ENCODE data around the gene CSTPP1.

CSTPP1 gene

DNA sequence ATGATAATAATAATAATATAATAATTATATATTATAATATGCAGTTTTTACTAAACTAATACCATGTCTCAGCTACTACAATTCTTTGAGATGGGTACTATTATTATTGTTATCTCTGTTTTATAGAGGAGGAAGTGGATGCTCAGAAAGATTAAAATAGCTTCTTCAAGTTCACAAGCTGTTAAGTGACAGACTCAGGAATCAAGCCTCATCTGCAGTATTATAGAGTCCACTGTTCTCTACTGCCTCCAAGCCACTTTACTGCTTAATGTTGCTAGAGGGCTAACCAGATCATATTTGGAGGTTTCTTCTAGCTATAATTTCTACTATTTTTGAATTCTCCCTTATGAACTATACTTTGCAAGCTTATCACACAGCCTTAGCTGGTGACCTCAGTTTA is 62.7 kb downstream of the CSTPP1 start:
- DNase-seq: no peak

DNA sequence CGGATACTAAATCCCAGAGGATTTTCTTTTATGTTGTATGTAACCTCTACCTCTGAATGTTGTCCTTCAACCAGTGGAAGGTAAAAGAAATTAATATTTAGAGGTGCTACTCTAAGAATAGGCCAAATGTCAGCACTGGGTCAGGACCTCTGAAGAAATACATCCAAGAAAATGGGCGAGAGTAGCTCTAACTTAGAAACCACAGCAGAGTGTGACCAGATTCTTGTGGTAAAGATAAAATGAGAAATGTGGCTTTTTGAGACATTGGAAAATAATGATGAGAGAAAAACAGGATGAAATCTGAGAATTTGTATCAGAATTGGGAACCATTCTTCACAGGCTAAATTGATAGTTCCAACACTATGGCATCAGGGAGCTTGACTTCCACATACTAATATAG is 63.5 kb downstream of the CSTPP1 start:
- no peak for DNase-seq

DNA sequence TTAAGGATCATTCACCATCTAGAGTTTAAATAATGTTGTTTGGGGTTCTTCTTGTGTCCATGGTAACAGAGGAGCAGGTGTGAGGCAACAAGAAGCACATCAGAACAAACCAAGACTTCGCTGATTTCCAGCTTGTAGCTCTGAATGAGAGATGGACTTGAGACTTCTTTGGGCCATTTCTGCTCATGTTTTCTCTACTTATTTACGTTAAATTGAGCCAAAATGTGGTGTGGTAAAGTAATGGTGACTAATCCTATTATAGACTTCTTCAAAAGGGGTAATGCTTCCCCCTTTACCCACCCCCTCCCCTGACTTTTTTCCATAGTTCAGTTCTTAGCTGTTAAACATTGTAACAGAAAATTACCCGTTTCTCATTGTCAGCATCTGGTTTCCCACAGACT is 65.2 kb downstream of the CSTPP1 start:
- no peak for DNase-seq

DNA sequence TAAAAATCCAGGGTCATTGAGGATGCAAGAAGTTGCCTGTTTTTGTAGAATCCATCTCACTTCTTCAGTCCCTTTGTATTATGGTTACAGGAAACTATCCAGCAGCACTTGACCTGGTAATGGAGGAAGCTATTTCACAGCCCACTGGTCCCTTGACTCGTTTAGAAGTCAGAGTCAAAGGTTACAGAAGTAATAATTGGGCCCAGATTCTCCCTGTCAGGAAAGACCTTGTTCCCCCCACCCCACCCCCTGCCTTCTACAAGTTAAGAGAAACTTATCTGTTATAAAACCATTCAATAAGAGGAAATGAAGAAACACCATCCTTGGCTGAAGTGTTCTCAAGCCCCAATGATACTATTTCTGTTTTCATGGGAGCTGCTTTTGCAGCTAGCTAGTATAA is 65.8 kb downstream of the CSTPP1 start:
- DNase-seq: no peak

DNA sequence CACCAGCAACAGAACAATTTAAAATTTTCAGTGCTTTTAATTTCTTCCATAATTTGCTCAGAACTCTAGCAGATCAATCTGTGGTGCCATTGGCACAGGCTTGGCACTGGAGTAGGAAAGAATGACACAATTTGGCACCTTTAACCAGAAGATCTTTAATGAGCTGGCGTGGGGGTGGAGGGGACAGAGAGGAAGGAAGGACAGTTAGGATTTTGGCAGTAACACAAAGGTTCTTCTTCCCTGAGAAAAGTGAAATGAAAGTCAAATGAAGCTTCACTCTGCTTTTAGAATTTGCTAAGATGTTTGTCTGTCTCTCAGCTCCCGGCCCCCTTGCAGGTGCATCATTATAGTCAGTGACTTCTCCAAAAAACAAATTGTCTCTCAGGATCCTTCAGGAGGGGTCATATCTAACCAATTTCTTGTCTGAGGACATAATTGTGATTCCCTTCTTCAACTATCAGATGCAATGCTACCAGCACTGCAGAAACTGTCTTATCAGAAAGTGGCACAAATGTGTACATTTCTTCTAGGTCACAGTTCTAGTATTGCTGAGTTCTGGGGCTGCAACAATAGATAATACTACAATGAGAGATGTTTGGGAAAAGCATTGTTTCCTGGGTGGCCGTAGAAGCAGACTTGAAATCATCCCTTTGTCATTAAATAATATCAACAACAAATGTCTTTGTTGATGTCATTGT is 66.8 kb downstream of the CSTPP1 start:
- no peak for DNase-seq

DNA sequence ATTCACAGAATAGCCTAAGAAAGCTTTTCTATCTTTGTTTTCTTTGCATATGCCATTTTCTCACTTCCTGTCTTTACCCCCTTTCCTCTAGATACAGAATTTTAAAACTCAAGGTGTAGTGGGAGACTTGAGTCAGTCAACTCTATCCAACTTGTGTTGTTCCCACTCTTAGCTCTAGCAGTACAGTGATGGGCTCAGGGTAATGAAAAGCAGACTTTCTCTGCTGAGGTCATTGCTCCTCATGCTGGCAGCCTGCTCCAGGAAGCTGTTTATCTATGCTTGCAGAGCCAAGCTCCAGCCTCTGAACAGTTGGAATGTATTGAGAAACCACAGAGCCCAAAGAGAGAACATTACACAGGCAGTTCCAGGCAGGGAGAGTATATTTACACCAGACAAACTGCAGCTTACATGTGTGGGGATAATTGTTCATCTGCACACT is 68.1 kb downstream of the CSTPP1 start:
- DNase-seq: no peak

DNA sequence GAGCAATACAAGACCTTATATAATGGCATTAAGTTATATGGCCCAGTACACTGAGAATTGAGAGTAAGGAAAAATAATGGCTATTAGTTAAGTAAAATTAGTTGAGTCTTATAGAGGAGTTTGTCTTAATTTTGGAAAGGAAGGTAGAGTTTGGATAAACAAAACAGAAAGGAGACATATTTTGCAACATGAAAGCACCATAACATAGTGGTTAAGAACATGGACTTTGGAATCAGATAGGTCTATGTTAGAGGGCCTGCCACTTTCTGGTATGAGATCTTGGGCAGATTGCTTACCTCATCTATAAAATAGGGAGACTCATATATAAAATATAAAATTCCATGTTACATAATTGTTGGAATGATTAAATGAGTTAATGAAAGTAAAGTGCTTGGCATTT is 68.9 kb downstream of the CSTPP1 start:
- no peak for DNase-seq

DNA sequence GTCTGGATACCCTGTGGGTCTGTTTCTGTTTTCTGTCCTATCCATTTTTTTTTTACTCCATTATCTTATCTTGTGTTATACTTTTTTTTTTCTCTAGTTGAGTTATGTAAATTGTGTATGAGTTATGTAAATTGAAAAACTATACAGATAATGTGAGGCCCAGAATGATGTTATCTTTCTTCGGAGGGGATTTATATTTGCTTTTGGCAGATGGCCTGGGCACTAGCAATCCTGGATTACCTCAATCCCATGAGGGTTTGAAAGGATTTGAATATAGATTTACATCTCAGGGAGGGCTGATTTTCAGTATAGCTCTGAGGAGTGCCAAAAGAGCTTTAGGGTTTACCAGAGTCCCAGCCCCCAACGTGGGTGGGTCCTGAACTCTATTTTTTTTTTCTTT is 71.0 kb downstream of the CSTPP1 start:
- DNase-seq: no peak

DNA sequence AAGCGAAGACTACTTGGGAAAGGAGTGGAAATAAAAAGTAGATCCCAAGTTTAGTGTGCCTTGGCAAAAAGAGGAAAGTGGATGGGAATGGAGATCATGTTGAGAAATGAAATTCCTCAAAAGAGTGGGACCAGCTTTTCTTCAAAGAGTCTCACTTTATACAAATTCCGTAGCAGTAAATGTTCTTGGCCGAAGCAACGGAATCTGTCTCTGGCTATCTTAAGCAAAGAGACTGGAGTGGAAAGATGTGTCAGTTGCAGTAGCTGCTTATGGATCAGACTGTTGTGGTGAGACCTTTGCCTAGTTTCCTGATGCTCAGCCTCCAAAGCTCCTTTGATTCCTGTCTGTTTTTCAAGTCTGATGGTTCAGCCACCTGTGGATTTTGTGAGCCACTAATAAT is 73.6 kb downstream of the CSTPP1 start:
- DNase-seq: no peak

DNA sequence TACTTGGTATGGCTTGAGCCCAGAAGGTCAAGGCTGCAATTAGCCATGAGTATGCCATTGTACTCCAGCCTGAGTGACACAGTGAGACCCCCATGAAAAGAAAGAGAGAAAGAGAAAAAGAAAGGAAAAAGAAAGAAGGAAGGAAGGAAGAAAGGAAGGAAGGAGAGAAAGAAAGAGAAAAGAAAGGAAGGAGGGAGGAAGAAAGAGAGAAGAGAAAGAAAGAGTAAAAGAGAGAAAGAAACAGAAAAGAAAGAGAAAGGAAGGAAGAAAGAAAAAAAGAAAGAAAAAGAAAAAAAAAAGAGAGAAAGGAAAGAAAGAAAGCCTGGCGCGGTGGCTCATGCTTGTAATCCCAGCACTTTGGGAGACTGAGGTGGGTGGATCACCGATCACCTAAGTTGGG is 77.5 kb downstream of the CSTPP1 start:
- no peak for DNase-seq

DNA sequence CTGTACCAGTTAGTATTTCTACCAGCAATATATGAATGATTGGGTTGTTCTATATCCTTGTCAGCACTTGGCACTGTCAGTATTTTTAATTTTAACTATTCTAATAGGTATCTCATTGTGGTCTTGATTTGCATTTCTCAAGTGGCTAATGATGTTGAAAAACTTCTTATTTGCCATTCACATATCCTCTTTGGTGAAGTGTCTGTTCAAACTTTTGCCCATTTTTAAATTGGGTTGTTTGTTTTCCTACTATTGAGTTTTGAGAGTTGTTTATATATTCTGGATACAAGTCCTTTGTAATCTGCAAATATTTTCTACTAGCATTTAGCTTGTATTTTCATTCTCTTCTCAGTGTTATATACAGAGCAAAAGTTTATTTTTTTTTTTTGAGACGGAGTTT is 82.1 kb downstream of the CSTPP1 start:
- DNase-seq: no peak

DNA sequence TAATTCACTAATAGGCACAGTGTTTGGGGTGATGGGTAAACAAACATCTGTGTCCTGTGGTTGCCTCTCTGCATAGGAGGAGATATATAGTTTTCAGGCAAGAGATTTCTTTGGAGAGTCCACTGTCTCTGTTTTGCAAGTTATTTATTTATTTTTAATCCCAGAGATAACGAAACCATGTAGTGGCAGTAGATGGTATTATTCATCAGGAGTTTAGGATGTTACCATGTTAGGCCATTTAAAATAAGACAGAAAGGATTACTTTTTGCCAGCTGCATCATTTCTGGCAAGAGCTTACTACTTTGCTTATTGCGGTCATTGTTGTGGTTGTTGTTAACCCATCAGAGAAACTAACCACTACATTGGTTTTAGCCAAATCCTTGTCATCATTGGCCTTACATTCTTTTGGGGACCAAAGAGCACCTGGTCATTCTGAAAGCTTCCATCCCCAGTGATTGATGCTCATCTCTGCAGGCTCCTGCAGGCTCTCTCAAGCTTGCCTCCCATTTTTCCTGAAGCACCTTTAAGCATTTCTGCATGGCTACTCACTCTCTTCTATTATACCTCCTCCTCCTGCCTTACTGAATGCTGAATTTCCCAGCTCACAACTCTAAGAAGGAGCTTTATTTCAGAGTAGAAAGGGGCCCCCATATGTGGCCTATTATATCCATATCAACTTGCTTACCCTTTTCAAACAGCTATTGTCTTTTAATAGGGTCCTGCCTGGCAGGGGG is 84.4 kb downstream of the CSTPP1 start:
- no peak for DNase-seq

DNA sequence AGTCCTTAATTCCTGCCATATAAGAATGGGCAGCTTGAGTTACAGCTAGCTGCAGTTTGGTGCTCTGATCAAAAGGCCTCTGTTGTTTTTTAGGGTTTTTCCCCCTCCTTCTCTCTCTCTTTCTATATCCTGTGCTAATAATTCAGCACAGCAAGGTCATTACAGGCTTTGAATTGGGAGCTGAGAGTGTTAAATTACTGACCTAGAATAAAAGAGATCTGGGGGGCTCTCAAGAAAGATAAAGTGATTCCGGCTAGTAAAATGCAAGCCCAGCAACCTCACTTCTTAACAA is 84.9 kb downstream of the CSTPP1 start:
- DNase-seq: no peak

DNA sequence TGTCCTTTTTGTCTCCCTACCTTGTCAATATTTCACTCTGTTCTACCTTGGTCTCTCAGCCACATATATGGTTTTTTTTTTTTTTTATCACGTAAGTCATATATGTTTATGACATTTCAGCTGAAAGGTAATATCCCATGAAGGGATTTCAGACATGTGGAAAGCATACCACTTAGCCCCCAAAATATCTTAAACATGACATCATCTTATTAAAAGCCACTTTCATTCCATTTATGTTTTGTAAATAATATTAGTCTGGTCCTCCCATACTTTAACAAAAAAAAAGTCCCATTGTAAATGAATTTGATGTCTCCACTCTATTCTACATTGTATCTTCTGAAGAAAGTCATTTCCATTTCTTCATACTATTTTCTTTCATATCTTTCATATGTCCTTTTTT is 85.4 kb downstream of the CSTPP1 start:
- no peak for DNase-seq

DNA sequence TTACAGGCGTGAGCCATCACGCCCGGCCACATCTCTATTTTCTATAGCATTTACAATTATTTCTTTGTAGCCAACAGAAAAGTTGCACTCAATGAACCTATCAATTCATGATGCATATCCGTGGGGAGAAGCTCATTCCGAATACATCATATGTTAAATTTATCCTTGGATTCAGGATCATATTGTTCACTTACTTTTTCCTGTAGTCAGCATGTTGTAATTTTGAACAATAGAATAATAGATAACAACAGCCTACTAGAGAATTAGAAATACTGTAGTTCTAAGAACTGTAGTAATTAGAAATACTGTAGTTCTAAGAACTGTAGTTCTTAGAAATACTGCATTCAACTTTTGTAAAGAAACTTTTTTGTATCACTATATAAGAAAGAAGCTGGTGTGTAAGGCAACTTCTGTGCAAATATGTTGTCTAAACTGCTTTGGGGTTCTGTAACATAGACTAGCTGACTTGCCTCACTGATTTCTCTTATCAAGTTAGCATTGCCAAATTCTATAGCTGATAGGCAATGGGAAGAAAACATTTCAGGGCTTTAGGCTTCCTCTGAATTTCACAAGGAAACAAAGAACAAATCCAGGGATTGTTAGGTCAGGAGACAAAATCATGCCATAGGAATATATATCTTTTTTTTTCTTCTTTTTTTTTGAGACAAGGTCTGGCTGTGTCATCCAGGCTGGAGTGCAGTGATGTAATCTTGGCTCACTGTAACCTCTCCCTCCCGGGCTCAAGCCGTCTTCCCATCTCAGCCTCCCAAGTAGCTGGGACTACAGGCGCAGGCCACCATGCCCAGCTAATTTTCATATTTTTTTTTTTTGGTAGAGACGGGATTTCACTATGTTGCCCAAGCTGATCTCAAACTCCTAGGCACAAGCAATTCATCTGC is 91.9 kb downstream of the CSTPP1 start:
- DNase-seq: no peak

DNA sequence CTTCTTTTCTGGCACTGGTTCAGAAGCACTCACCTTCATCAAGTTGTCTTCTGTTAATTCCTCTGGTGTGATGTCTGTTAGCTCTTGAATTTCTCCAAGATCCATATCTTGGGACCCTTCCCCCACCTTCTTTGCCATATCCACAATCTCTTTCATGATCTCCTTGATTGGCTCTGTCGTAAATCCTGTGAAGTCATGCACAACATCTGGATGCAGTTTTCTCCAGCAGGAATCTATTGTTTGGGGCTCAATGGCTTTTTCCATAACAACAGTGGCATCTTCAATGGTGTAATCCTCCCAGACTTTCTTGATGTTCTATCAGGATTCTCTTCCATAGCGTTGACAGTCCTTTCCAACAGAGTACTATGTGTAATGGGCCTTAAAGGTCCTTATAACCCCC is 96.9 kb downstream of the CSTPP1 start:
- no peak for DNase-seq

DNA sequence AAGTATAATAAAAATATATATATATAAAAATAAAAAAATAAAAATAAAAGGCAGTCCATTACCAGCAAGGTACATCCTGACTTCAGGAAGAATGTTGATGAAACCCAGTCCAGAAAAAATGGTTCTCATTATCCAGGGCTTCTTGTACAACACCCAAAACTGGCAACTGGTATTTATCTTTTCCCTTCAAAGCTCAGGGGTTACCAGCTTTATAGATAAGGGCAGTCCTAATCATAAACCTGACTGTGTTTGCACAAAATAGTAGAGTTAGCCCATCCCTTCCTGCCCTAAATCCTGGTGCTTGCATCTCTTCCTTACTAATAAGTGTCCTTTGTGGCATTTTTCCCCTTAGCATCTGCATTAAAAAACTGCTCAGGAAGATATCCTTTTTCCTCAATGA is 97.5 kb downstream of the CSTPP1 start:
- DNase-seq: no peak

DNA sequence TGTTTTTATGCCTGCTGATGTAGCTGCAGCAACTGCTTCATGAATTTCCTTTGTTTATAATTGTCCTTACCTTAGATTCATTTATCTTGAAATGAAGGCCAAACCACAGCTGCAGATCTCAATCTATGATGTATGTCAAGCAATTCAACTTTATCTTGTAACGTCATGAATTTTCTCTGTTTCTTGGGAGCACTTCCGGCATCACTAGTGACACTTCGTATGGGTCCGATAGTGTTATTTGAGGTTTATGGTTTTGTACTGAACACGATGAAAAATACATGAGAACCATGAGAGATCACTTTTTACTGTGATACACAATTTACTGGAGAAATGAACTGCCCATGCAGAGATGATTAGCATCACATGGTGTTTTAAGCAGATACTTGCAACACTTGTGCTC is 98.5 kb downstream of the CSTPP1 start:
- no peak for DNase-seq

DNA sequence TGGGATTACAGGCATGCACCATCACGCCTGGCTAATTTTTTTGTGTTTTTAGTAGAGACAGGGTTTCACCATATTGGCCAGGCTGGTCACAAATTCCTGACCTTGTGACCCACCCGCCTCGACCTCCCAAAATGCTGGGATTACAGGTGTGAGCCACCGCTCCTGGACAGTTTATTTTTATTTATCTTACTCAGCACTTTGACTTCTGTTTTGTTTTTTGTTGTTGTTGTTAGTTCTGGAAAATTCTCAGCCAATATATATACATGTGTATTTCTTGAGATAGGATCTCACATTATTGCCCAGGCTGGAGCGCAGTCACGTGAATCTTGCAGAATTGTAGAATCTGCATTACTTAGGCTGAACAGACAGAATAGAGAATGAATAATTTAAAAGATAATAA is 107.6 kb downstream of the CSTPP1 start:
- DNase-seq: no peak

DNA sequence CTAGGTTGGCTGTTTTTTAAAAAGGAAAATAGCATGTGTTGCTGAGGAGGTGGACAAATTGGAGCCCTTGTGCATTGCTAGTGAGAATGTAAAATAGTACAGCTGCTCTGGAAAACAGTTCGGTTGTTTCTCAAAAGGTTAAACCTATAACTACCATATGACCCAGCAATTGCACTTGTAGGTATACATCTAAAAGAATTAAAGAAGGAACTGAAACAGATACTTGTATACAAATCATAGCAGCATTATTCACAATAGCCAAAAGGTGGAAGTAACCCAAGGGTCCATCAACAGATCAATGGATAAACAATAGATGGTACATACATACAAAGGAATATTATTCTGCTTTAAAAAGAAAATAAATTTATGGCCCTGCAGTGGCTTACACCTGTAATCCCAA is 111.4 kb downstream of the CSTPP1 start:
- DNase-seq: no peak

DNA sequence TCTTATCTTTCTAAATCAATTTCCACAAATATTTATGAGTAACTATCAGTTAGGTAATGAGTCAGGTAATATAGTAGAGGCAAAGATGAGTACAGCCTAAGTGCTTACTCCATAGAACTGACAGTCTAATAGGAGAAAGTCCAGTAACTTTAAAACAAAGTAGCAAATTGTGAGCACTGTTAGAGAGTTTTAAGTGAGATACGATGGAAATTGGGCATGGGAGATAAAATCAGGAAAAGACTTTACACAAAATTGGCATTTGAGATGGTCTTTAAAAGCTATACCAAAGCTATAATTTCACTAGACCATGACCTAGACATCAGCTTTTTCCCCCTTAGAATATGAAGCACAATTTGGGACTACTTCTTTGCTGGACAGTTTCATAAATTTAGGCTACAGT is 113.7 kb downstream of the CSTPP1 start:
- DNase-seq: no peak

DNA sequence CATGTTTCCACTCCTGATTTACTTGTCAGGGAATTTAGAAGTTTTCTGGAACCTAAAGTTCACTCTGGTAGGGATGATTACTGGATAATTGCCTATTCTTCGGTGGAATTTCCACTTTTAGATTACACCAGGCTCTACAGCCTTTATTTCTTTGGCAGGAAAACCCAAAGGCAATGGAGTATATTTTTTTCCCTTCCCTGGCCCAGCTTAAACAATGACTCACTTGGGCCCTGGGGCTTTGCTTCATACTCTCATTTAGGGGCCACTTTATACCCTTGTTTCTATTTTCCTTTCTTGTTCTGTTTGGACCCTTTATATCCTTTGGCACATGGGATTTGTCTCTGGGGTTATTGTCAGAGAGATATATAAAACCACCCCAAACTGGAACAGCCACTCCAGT is 114.7 kb downstream of the CSTPP1 start:
- DNase-seq: no peak

DNA sequence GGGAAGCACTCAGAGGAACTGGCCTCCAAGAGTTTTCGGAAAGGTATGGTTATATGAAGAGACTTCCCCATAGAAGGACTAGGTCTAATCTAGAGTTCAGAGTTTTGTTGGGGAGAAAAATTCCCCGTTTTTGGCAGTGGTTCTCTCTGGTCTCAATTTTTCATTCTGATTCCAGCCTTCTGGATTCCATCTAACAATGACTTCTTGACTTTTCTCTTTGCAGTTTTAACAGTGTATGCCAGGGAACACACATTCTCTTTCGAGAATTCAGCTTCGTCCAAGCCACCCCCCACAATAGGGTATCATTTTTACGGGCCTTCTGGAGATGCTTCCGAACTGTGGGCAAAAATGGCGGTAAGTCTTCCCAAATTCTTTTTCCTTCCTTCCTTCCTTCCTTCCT is 115.6 kb downstream of the CSTPP1 start:
- DNase-seq: no peak

DNA sequence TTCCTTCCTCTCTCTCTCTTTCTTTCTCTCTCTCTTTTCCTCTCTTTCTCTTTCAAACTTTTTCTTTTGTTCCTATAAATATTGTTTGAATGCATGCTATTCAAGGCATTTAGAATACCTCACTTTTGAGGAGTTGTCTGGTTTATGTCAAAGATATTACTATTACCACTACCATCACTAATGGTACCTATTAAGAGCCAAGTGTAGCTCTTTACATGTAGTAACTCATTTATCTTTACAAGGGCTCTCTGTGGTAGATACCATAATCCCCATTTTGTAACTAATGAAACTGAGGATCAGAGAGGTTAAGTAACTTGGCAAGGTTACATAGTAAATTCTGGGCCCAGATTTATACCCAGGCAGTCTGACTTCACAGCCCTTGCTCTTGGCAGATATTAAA is 116.0 kb downstream of the CSTPP1 start:
- DNase-seq: no peak
